ENCODE measurements around the gene PTPRJ.

The PTPRJ gene

DNA sequence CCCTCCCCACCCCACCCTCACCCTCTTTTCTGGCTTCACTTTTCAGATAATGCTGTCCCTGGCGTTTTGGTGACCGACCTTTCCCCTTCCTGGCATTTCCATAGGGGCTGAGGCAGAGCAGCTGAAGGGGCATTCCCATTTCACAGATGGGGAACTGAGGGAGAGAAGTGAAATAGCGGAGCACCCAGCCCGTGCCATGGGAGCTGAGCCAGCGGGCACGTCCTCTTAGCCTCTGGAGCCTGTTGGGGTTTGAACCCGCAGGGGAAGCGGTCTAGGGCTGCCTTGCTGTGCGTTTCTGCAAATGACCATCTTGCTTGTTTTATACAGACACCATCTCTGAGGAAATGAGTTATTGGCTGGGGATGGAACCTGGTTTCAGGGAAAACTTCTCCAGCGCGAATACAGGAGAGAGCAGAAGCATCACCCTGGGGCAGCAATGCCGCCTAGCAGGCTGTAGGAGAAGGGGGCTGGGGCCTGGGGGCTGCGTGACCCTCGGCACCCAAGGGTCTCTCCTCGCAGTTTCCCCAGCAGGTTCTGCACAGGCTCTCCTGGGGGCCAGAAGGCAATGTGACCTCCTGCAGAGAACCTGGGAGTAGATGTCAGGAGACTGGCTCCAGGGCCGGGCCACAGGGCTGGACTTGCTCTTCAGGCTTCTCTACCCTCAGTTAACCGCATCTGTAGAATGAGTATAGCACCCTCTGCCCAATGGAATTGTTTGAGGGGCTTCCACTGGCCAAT is 1.5 kb downstream of the PTPRJ start:
- TF ChIP-seq POLR2A (IDR thresholded peaks at IDR 0.05; ENCODE audit: low read depth, low read length) = no peak
- DNase-seq (ENCODE audit: insufficient read length, low spot score) = peak; percentile 63
- FAIRE-seq = no peak

DNA sequence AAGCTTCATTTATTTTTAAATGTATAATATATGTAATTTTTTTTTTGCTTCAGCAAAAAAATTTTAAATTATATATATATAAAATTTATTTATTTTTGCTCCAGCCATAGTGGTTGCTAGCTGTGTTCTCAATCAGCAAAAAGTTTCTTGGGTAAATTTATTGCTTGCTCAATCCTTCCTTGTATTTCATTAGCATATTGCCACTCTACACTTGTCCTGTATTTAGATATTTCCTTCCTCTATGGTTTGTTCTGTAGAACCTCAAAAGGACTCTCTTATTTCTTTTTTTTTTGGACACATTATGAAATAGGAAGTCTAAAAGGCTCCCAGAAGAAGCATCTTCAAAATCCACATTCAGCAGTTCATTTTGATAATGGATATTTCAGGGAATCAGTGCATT is 2.3 kb downstream of the PTPRJ start:
- no peak for TF ChIP-seq POLR2A (IDR thresholded peaks at IDR 0.05; ENCODE audit: low read depth, low read length)
- DNase-seq (ENCODE audit: insufficient read length, low spot score) = no peak
- FAIRE-seq = no peak

DNA sequence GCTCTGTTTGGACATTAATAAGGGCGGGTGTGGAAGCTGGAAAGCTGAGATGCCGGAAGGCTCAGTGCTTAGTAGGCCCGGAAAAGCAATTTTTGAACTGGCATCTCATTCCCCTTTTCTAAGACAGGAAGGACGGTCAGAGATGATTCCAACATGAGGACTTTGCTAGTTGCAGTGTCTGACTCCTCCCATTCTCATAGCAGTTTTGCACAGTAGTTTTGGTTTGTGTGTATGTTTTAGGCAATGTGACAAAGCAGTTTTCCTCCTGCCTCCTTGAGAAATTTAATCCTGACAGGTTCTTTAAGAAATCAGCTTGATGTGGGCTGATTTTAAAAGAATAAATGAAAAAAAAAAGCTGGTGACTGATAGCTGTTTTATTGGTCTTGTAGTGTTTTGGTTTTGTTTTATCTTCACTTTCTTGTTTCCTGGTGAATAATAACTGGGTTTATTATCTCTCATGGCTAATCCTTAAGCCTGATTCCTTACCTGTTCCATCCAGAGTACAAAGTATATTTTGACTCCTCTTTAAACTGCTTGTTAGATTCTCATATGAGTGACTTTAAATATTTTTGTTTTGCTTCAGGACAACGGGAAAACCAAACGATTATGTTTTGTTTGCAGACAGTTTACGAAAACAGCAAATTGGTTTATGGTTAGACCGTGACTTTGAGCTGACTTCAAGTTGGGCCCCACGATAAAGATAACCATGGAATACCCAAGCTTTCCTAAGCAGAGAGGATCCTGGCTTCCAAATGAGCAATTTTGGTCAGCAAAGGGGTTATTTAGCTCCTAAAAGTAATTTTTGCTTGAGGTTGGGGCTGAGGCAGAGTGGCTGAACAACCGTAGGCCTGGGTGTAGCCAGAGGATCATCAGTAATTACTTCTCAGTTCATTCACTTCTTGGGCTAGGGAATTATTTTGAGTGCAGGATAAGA is 3.4 kb downstream of the PTPRJ start:
- DNase-seq (ENCODE audit: insufficient read length, low spot score) = no peak
- peak; percentile 88 for FAIRE-seq
- no peak for TF ChIP-seq POLR2A (IDR thresholded peaks at IDR 0.05; ENCODE audit: low read depth, low read length)

- TF ChIP-seq POLR2A (IDR thresholded peaks at IDR 0.05; ENCODE audit: low read depth, low read length) = no peak
- DNase-seq (ENCODE audit: insufficient read length, low spot score) = no peak
- no peak for FAIRE-seq
Measured at GRCh38 chr11:47986219-47986618, 5.9 kb downstream of the PTPRJ start.

DNA sequence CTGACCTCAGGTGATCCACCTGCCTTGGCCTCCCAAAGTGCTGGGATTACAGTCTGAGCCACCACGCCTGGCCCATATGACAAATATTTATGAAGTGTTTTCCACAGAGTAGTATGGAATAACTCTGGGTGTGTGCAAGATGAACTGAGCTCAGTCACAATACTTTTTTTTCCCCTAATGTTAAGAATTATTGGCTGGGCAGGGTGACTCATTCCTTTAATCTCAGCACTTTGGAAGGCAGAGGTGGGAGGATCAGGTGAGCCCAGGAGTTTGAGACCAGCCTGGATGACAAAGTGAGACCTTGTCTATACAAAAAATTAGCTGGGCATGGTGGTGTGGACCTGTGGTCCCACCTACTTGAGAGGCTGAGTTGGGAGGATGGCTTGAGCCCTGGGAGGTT is 6.4 kb downstream of the PTPRJ start:
- DNase-seq (ENCODE audit: insufficient read length, low spot score) (no peak), FAIRE-seq (no peak)

DNA sequence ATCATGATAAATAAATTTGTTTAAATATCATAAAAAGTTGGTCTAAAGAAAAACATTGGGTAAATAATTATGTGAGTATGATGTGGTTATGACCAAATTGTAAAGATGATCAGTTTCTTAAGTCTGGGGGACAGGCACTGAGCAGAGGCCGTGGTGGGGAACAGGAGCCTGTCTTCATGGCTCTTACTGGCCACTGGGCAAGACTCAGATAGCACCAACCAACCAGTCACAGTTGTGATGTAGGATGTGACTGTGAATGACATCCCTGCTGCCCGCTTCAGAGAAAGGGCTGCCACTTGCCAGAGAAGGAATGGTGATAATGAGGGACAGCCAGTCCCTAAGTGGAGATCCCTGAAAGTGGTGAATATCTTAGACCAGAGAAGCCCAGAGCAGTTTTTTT is 7.0 kb downstream of the PTPRJ start:
- FAIRE-seq (no peak), DNase-seq (ENCODE audit: insufficient read length, low spot score) (no peak)
- TF ChIP-seq POLR2A (IDR thresholded peaks at IDR 0.05; ENCODE audit: low read depth, low read length) = no peak

More for the DNA sequence above, 6.4 kb downstream of the PTPRJ start:
- TF ChIP-seq POLR2A (IDR thresholded peaks at IDR 0.05; ENCODE audit: low read depth, low read length) = no peak

DNA sequence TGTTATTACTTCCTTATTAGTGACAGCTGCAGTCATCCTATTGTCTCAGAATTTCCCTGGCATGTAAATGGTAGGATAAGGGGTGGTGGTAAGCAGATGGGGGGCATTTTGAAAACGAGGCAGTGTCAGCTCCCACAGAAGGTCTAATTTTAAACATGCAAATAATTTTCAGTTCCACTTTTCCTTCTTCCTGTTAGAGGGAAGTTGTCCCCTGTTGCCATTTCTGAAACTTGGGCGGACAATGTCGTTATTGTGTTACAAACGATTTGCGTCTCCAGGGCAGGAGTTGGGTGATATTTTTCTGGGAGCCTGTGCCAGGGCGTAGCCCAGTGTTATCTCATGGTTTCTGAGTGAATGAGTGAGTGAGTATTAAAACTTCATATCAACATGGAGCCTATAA is 7.4 kb downstream of the PTPRJ start:
- no peak for DNase-seq (ENCODE audit: insufficient read length, low spot score)
- no peak for FAIRE-seq
- TF ChIP-seq POLR2A (IDR thresholded peaks at IDR 0.05; ENCODE audit: low read depth, low read length) = no peak

GRCh38 chr11:47989779-47990178 is 9.4 kb downstream of the PTPRJ start:
- DNase-seq (ENCODE audit: insufficient read length, low spot score) = no peak
- no peak for FAIRE-seq
- TF ChIP-seq POLR2A (IDR thresholded peaks at IDR 0.05; ENCODE audit: low read depth, low read length) = no peak

- FAIRE-seq = no peak
Measured at GRCh38 chr11:47991266-47991830, 11.0 kb downstream of the PTPRJ start.

DNA sequence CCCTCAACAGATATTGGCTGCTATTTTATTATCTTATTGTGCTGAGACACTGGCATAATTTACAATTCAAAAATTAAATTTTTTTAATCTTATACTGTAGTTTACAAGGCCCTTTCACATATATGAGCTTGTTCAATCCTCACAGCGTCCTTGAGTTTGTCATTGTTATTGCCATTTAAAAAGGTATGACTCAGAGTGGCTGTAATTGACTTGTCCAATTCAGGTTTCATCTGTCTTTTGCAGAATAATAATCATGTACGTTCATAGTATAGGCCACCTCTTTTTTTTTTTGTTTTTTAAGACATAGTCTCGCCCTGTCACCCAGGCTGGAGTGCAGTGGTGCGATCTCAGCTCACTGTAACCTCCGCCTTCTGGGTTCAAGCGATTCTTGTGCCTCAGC is 11.5 kb downstream of the PTPRJ start:
- DNase-seq (ENCODE audit: insufficient read length, low spot score) = no peak
- no peak for TF ChIP-seq POLR2A (IDR thresholded peaks at IDR 0.05; ENCODE audit: low read depth, low read length)
- no peak for FAIRE-seq

More at GRCh38 chr11:47991266-47991830, 11.0 kb downstream of the PTPRJ start:
- TF ChIP-seq POLR2A (IDR thresholded peaks at IDR 0.05; ENCODE audit: low read depth, low read length) = no peak
- no peak for DNase-seq (ENCODE audit: insufficient read length, low spot score)

GRCh38 chr11:47992959-47993820 is 12.8 kb downstream of the PTPRJ start:
- TF ChIP-seq POLR2A (IDR thresholded peaks at IDR 0.05; ENCODE audit: low read depth, low read length) = no peak
- FAIRE-seq (peak; percentile 90), DNase-seq (ENCODE audit: insufficient read length, low spot score) (peak; percentile 83)

DNA sequence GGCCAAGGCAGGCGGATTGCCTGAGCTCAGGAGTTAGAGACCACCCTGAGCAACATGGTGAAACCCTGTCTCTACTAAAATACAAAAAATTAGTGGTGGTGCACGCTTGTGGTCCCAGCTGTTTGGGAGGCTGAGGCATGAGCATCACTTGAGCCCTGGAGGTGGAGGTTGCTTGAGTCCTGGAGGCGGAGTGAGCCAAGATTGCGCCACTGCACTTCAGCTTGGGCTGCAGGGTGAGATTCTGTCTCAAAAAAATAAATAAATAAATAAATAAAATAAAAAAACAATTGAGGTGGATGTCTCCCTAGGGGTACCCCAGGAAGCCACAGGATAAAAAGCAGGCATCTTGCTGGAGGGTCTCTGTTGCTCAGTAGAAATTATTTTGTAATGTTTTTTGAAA is 14.1 kb downstream of the PTPRJ start:
- DNase-seq (ENCODE audit: insufficient read length, low spot score) (no peak), FAIRE-seq (no peak)
- no peak for TF ChIP-seq POLR2A (IDR thresholded peaks at IDR 0.05; ENCODE audit: low read depth, low read length)

DNA sequence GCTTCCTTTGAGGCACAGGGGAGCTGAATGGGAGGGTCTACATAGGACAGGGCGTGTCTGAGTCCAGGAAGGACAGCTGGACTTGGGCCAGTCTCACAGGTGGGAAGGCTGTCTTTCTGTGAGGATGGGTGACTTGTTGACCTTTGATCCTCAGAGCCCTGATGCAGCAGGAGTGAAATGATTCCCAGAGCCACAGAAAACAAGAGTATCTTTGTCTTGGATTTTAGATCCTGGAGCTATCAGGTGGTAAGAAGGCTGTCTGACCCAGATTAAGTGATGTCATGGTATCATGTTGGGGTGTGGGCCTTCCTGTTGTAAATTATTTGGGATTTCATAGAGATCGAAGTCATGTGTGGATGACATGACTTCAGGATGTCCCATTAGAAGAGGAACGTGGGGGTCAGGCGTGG is 15.0 kb downstream of the PTPRJ start:
- FAIRE-seq (no peak), DNase-seq (ENCODE audit: insufficient read length, low spot score) (no peak)
- TF ChIP-seq POLR2A (IDR thresholded peaks at IDR 0.05; ENCODE audit: low read depth, low read length) = no peak

Data from H54 (cell line).